Astrocyte (in vitro differentiated cells and primary cell): Measurements from ENCODE around the gene EPB41L4B. TPM values are rescaled to one million over a fixed set of nuclear protein-coding genes. Genes with fewer than 3 reads are reported as not detected.
"Not testable (repeated sequence)": the region's sequence is repeated elsewhere in the genome, so short reads cannot be mapped to it uniquely, and the experiment has no call there.

Experiments
- DNase-seq: peaks from one replicate; pipeline ENCODE4 v3.0.0-alpha.2; 2010; ENCODE audit warnings: low read depth
- FAIRE-seq: peaks from 2 replicates; lab custom pipeline; 2011; peaks lifted over from hg19 to GRCh38; lab: Jason Lieb, UNC
- H2AFZ ChIP-seq: 2 replicates; pipeline ENCODE4 v1.6.0; 2012; ENCODE audit warnings: low read depth, low read length, inconsistent platforms
- H3K27ac ChIP-seq: 2 replicates; pipeline ENCODE4 v1.5.1; 2011; ENCODE audit warnings: low read depth, low read length, inconsistent platforms
- H3K27me3 ChIP-seq: 2 replicates; pipeline ENCODE4 v1.6.0; 2011; ENCODE audit warnings: low read length, inconsistent platforms; ENCODE audit not compliant: insufficient read depth
- H3K36me3 ChIP-seq: 2 replicates; pipeline ENCODE4 v1.5.1; 2011; ENCODE audit warnings: low read length, inconsistent platforms; ENCODE audit not compliant: insufficient read depth
- H3K4me1 ChIP-seq: 2 replicates; pipeline ENCODE4 v1.5.1; 2011; ENCODE audit warnings: low read length, inconsistent platforms; ENCODE audit not compliant: insufficient read depth
- H3K4me2 ChIP-seq: 2 replicates; pipeline ENCODE4 v1.6.0; 2012; ENCODE audit warnings: low read length, inconsistent platforms
- H3K4me3 ChIP-seq: 2 replicates; pipeline ENCODE4 v1.5.1; 2011; ENCODE audit warnings: low read depth, mild to moderate bottlenecking, low read length, inconsistent platforms; ENCODE audit not compliant: insufficient read depth
- H3K79me2 ChIP-seq: 2 replicates; pipeline ENCODE4 v1.6.0; 2012; ENCODE audit warnings: mild to moderate bottlenecking, low read length, inconsistent platforms; ENCODE audit not compliant: insufficient read depth
- H3K9ac ChIP-seq: 2 replicates; pipeline ENCODE4 v1.6.0; 2012; ENCODE audit warnings: mild to moderate bottlenecking, low read length, inconsistent platforms
- H3K9me3 ChIP-seq: 2 replicates; pipeline ENCODE4 v1.5.1; 2012; ENCODE audit warnings: low read depth, mild to moderate bottlenecking, low read length, inconsistent platforms; ENCODE audit not compliant: insufficient read depth
- H4K20me1 ChIP-seq: 2 replicates; pipeline ENCODE4 v1.6.0; 2012; ENCODE audit warnings: low read length, inconsistent platforms; ENCODE audit not compliant: insufficient read depth
- H3K27ac Mint-ChIP-seq: one replicate; pipeline ENCODE4 v1.8.0; 2021; ENCODE audit warnings: mild to moderate bottlenecking, mixed read lengths; ENCODE audit not compliant: unreplicated experiment
- H3K27me3 Mint-ChIP-seq: one replicate; pipeline ENCODE4 v1.8.0; 2021; ENCODE audit warnings: low read depth, mixed read lengths; ENCODE audit not compliant: unreplicated experiment
- H3K36me3 Mint-ChIP-seq: one replicate; pipeline ENCODE4 v1.8.0; 2021; ENCODE audit warnings: low read depth, mixed read lengths; ENCODE audit not compliant: unreplicated experiment
- H3K4me1 Mint-ChIP-seq: one replicate; pipeline ENCODE4 v1.8.0; 2021; ENCODE audit warnings: low read depth, mixed read lengths; ENCODE audit not compliant: unreplicated experiment
- H3K4me3 Mint-ChIP-seq: one replicate; pipeline ENCODE4 v1.8.0; 2021; ENCODE audit warnings: mild to moderate bottlenecking, moderate library complexity, mixed read lengths; ENCODE audit not compliant: unreplicated experiment
- H3K9me3 Mint-ChIP-seq: one replicate; pipeline ENCODE4 v1.8.0; 2021; ENCODE audit warnings: mild to moderate bottlenecking, mixed read lengths; ENCODE audit not compliant: unreplicated experiment
- EZH2 ChIP-seq: IDR thresholded peaks from 2 replicates; pipeline ENCODE4 v1.6.1; 2012; ENCODE audit warnings: mild to moderate bottlenecking, low read length, inconsistent platforms; ENCODE audit not compliant: insufficient read depth
- total RNA-seq: library from RNA; stranded (reverse); gene quantifications from 2 replicates; pipeline ENCODE4 v1.2.1, GENCODE V29; 2021
- TF ChIP-seq, protein P1 (sequence below): IDR thresholded peaks from 2 replicates; pipeline ENCODE4 v1.5.1; 2011; ENCODE audit warnings: low read depth, mild to moderate bottlenecking, inconsistent platforms, low read length, moderate library complexity; ENCODE audit not compliant: insufficient read depth

The EPB41L4B gene
- total RNA-seq, 1 donor from 2014 or later = 2.0 TPM

DNA sequence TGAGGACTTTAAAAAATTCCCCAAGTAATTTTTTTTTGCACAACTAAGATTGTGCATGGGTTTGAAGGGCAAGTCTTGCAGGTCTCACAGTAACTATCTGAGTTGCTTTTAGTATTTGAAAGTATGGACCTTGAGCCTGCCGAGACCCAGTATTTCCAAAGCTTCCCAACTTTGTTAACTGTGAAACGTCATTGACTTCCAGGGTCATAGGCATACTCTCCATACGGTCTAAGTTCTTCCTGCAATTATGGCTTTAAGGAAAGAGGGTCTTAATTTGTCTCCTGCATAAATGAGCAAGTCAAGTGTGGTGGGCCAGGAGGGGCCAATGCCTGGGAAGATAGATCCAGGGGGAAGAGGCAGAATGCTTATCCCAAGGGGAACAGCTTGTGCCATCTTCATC lies 24.0 kb upstream of the EPB41L4B start:
- Histone ChIP-seq H3K79me2 (no peaks in the 10 kb centered on the region), H3K9me3 (no peaks in the 10 kb centered on the region), H3K27me3 (peaks cover 15% of the 10 kb centered on the region), H3K4me2 (peak overlapping the region; percentile 59), H2AFZ (no peak overlapping the region), H3K4me1 (peaks cover 8% of the 10 kb centered on the region), H3K36me3 (no peaks in the 10 kb centered on the region), H3K27ac (no peak overlapping the region), H4K20me1 (no peaks in the 10 kb centered on the region), H3K4me3 (no peak overlapping the region), H3K9ac (no peak overlapping the region)
- FAIRE-seq (no peak), DNase-seq (no peak)
- peaks cover 2% of the 10 kb centered on the region for H3K9me3 Mint-ChIP-seq
- H3K4me1 Mint-ChIP-seq = peaks cover 3% of the 10 kb centered on the region
- no peak for TF ChIP-seq EZH2
- TF ChIP-seq, protein P1, sequence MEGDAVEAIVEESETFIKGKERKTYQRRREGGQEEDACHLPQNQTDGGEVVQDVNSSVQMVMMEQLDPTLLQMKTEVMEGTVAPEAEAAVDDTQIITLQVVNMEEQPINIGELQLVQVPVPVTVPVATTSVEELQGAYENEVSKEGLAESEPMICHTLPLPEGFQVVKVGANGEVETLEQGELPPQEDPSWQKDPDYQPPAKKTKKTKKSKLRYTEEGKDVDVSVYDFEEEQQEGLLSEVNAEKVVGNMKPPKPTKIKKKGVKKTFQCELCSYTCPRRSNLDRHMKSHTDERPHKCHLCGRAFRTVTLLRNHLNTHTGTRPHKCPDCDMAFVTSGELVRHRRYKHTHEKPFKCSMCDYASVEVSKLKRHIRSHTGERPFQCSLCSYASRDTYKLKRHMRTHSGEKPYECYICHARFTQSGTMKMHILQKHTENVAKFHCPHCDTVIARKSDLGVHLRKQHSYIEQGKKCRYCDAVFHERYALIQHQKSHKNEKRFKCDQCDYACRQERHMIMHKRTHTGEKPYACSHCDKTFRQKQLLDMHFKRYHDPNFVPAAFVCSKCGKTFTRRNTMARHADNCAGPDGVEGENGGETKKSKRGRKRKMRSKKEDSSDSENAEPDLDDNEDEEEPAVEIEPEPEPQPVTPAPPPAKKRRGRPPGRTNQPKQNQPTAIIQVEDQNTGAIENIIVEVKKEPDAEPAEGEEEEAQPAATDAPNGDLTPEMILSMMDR = no peak
- H3K36me3 Mint-ChIP-seq = no peaks in the 10 kb centered on the region
- H3K27me3 Mint-ChIP-seq = peaks cover 3% of the 10 kb centered on the region
- no peak overlapping the region for H3K27ac Mint-ChIP-seq
- no peak overlapping the region for H3K4me3 Mint-ChIP-seq

DNA sequence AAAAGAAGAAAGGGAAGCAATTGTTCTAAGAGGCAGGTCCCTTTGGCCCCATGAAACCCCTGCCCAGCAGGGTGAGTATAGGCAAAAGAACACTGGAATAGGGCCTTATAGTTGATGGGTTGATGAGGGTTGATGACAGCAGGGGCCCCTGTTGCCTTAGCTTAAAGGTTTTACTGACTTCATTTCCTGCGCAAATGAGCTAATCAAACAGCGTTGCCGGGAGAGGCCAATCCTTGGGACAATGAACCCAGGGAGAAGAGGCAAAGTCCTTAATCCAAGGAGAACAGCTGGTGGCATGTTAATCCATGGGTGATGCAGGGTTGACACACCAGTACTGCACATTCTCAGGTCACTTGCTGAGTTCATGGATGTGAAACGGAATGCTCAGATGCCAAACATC lies 22.0 kb upstream of the EPB41L4B start:
- FAIRE-seq (no peak), DNase-seq (no peak)
- Histone ChIP-seq H4K20me1 (no peaks in the 10 kb centered on the region), H3K9me3 (no peaks in the 10 kb centered on the region), H3K4me1 (peaks cover 8% of the 10 kb centered on the region), H3K4me3 (no peak overlapping the region), H2AFZ (no peak overlapping the region), H3K27ac (no peak overlapping the region), H3K4me2 (no peak overlapping the region), H3K36me3 (no peaks in the 10 kb centered on the region), H3K9ac (no peak overlapping the region), H3K27me3 (peaks cover 22% of the 10 kb centered on the region), H3K79me2 (no peaks in the 10 kb centered on the region)
- peaks cover 3% of the 10 kb centered on the region for H3K27me3 Mint-ChIP-seq
- no peaks in the 10 kb centered on the region for H3K36me3 Mint-ChIP-seq
- peaks cover 2% of the 10 kb centered on the region for H3K9me3 Mint-ChIP-seq
- no peak for TF ChIP-seq EZH2
- TF ChIP-seq, protein P1 = no peak
- no peak overlapping the region for H3K4me3 Mint-ChIP-seq
- no peaks in the 10 kb centered on the region for H3K4me1 Mint-ChIP-seq
- no peak overlapping the region for H3K27ac Mint-ChIP-seq

DNA sequence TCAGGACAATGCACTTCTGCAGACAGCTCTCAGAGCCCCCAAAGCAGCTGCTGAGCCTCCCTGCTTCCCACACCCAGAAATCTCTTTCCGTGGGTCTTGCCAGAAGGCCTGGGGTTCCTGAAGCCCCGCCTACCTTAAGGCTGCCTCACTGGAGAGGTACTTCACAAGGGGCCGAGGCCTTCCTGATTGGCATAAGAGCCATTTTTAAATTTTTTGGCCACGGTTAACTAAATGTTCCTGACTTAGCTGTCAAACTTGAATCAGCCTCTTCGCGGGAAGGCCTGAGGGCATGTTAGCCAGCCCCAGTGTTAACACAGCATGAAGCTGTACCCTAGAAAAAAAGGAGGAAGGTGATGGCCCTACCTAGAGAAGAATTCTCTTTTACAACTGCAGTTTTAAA lies 20.7 kb upstream of the EPB41L4B start:
- no peak overlapping the region for H3K27ac Mint-ChIP-seq
- H3K9me3 Mint-ChIP-seq = no peaks in the 10 kb centered on the region
- no peak overlapping the region for H3K4me2 ChIP-seq
- no peak for DNase-seq
- peaks cover 16% of the 10 kb centered on the region for H3K27me3 ChIP-seq
- peaks cover 9% of the 10 kb centered on the region for H3K27me3 Mint-ChIP-seq
- no peaks in the 10 kb centered on the region for H3K79me2 ChIP-seq
- H3K4me3 Mint-ChIP-seq = no peak overlapping the region
- H3K36me3 ChIP-seq = no peaks in the 10 kb centered on the region
- H3K4me3 ChIP-seq = no peak overlapping the region
- FAIRE-seq = no peak
- H3K9ac ChIP-seq = no peak overlapping the region
- no peaks in the 10 kb centered on the region for H3K4me1 Mint-ChIP-seq
- H3K9me3 ChIP-seq = no peaks in the 10 kb centered on the region
- H2AFZ ChIP-seq = no peak overlapping the region
- H3K36me3 Mint-ChIP-seq = no peaks in the 10 kb centered on the region
- no peaks in the 10 kb centered on the region for H4K20me1 ChIP-seq
- no peak overlapping the region for H3K27ac ChIP-seq
- TF ChIP-seq, protein P1 = no peak
- TF ChIP-seq EZH2 = no peak
- H3K4me1 ChIP-seq = peaks cover 8% of the 10 kb centered on the region

DNA sequence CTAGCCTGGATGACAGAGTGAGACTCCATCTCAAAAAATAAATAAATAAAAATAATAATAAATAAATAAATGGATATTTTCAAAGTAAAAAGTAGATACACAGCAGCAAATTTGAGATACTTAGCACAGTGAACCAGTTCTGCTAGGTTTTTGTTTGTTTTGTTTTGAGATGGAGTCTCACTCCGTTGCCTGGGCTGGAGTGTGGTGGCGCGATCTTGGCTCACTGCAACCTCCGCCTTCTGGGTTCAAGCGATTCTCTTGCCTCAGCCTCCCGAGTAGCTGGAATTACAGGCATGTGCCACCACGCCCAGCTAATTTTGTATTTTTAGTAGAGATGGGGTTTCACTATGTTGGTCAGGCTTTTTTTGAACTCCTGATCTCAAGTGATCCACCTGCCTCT lies 20.1 kb upstream of the EPB41L4B start:
- DNase-seq, H3K36me3 ChIP-seq, H2AFZ ChIP-seq, H3K4me1 Mint-ChIP-seq, H3K4me3 ChIP-seq, H3K9me3 ChIP-seq, H3K4me1 ChIP-seq, H4K20me1 ChIP-seq, H3K27ac ChIP-seq, H3K4me2 ChIP-seq, H3K9ac ChIP-seq, H3K27ac Mint-ChIP-seq, FAIRE-seq, H3K4me3 Mint-ChIP-seq, H3K9me3 Mint-ChIP-seq, H3K36me3 Mint-ChIP-seq, H3K27me3 Mint-ChIP-seq, H3K79me2 ChIP-seq: not testable (repeated sequence)
- H3K27me3 ChIP-seq = peaks cover 20% of the 10 kb centered on the region
